Astrocyte of the spinal cord (primary cell): ENCODE results near the gene BTBD18.
"Not testable (repeated sequence)": the region's sequence is repeated elsewhere in the genome, so short reads cannot be mapped to it uniquely, and the experiment has no call there.

Experiments used
- DNase-seq: peaks from one replicate; pipeline ENCODE4 v3.0.0; 2011; ENCODE audit warnings: low read depth, low spot score
- H3K4me3 ChIP-seq: 2 replicates; pipeline ENCODE4 v1.5.1; 2011; ENCODE audit warnings: low read depth, mild to moderate bottlenecking, low read length, moderate library complexity
- in situ Hi-C: cut with HindIII; loops from 2 replicates; pipeline ENCODE4 v1.10.0; 2017; ENCODE audit warnings: low sequenced_read_pairs
- TF ChIP-seq, protein P1 (sequence below): IDR thresholded peaks from 2 replicates; pipeline ENCODE4 v1.5.1; 2012; ENCODE audit warnings: low read depth, mild to moderate bottlenecking, low read length, inconsistent platforms

BTBD18 gene

DNA sequence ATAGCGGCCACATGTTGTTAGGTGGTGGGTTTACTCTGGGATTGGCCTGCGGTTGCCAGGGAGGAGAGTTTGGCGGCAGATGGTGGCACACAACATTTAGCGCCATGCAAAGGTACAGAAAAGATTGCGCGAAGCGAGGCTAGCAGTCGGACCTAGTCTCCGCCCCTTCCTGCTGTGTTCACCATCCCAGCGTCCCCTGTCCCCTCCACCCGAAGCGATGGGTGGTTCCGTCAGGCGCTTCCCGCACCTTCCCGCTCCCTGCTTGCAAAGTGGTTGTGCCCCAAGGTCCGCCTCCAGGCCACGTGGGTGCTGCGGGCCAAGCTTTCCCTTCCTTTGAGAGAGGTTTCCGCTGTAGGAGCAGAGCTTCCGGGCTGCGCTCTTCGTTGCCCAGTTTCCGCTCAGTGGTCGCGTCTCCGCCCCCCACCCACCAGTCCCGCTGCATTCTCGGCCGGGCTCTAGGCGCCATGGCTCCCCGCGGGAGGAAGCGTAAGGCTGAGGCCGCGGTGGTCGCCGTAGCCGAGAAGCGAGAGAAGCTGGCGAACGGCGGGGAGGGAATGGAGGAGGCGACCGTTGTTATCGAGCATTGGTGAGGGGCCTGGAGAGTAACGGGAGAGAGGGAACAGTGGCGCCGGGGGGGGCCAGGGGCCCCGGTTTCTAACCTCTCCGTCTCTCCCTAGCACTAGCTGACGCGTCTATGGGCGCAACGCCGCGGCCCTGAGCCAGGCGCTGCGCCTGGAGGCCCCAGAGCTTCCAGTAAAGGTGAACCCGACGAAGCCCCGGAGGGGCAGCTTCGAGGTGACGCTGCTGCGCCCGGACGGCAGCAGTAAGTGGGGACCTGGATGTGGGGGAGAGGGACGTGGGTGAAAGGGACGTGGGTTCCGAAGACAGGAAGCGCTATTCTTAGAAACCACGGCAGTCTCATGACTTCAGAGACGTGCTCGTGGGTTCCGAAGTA is 10.2 kb downstream of the BTBD18 start, which contains the start of gene SELENOH:
SELENOH (plus strand) TSS at position 360 of the 955 bp plus-strand sequence; CDS start at position 465, 105 bp downstream.
- H3K4me3 ChIP-seq: peak within 1 kb of the TSS; percentile 85
- peak; percentile 98 for DNase-seq
- TF ChIP-seq, protein P1, sequence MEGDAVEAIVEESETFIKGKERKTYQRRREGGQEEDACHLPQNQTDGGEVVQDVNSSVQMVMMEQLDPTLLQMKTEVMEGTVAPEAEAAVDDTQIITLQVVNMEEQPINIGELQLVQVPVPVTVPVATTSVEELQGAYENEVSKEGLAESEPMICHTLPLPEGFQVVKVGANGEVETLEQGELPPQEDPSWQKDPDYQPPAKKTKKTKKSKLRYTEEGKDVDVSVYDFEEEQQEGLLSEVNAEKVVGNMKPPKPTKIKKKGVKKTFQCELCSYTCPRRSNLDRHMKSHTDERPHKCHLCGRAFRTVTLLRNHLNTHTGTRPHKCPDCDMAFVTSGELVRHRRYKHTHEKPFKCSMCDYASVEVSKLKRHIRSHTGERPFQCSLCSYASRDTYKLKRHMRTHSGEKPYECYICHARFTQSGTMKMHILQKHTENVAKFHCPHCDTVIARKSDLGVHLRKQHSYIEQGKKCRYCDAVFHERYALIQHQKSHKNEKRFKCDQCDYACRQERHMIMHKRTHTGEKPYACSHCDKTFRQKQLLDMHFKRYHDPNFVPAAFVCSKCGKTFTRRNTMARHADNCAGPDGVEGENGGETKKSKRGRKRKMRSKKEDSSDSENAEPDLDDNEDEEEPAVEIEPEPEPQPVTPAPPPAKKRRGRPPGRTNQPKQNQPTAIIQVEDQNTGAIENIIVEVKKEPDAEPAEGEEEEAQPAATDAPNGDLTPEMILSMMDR: no peak
- in situ Hi-C loops: no loop called here

DNA sequence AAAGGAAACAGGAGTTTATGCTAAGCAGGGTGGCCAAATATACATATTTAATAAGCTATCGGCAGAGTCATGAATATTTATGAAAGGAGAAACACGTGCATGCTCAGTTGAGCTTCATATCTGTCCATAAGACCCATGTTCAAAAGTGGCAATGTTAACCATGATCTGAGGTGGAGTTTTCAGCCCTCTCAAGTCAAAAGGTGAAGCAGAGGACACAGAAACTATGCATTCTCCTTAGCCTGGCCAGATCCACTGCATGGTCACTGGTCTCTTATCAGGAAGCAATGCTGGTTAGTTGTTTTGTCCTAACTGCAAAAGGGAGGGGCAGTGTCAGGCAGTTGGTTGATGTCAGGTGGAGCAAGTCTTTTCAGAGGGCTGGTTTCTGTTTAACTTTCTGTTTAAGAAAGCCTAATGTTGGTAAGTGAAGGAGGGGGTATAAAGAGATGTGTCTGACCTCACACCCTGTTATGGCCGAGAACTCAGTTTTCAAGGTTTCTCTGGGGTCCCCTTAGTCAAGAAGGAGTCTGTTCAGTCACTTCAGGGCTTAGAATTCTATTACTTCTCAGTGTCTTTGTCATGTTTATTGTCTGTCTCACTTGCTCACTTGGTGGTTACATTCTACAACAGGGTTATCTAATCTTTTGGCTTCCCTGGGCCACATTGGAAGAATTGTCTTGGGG is 15.9 kb downstream of the BTBD18 start:
- no peak for DNase-seq
- TF ChIP-seq, protein P1: no peak
- H3K4me3 ChIP-seq: no peak overlapping the region
- in situ Hi-C loops: no loop called here

DNA sequence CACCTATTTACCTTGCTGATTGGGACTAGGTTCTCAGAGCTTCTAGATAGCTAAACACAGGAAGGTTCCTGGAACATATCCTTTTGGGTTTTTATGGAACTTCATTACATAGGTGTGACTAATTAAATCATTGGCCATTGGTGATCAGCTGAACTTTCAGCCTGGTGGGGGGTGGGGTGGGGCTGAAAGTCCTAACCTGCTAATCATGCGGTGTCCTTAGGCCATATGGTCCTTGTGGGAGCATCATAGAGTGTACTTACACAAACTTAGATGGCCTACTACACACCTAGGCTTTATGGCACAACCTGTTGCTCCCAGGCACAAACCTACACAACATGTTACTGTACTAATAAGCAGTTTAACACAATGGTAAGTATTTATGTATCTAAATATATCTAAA is 19.0 kb downstream of the BTBD18 start:
- TF ChIP-seq, protein P1: no peak
- no peak overlapping the region for H3K4me3 ChIP-seq
- no peak for DNase-seq
- in situ Hi-C loops: no loop called here

DNA sequence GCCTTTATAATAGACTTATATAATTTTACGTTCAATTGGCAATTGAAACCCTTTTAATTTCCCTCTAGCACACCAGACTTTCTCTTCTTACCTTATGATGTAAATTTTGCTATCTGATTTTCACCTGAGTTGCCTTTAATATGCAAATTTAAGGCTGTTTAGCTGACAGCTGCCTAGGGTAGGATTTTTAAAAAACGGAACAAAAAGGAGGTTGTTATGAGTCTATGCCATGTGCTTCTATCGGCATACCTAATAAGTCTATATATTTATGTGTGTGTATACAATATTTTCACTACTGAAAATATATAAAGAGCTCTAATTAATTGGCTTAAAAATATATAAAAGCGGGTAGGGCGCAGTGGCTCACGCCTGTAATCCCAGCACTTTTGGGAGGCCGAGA is 22.1 kb downstream of the BTBD18 start:
- TF ChIP-seq, protein P1: no peak
- H3K4me3 ChIP-seq: no peak overlapping the region
- DNase-seq: no peak
- in situ Hi-C loops: no loop called here

DNA sequence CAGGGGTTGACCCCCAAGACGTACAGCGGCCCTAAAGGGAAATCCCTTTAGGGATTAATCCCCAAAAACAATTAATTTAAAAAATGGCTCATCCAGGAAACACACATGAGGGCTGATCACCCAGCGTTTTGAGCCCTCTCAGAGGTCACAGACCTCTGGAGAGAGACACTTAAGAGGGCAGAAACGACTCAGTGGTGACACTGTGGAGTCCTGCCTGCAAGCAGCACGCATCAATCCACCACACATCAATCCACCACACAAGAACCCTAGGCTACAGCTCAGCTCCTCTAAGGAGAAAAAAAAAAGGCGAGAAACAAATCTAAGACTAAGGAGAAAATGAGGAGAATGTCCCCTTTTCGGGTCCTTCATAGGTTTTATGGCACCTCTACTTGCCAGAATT is 22.8 kb downstream of the BTBD18 start:
- DNase-seq: no peak
- TF ChIP-seq, protein P1: no peak
- in situ Hi-C loops: no loop called here
- H3K4me3 ChIP-seq: no peak overlapping the region

DNA sequence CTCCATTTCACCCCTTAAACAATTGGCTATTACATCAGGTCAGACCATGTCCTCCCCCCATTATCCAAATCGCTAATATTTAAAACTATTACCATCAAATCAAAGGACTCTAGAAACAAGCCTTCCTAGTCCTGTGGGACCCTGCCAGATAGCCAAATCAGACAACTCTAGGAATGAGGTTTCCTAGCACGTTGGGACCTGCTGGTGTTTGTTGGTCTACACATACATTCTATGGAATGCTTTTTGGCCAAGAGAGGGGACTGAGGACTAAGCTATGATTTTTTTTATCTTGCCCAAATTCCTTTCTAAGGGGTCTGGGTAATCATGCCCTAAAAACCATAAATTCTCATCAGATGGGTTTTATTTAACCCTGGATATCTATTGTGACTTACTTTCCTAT is 24.4 kb downstream of the BTBD18 start:
- TF ChIP-seq, protein P1: no peak
- no peak overlapping the region for H3K4me3 ChIP-seq
- DNase-seq: no peak
- in situ Hi-C loops: no loop called here

DNA sequence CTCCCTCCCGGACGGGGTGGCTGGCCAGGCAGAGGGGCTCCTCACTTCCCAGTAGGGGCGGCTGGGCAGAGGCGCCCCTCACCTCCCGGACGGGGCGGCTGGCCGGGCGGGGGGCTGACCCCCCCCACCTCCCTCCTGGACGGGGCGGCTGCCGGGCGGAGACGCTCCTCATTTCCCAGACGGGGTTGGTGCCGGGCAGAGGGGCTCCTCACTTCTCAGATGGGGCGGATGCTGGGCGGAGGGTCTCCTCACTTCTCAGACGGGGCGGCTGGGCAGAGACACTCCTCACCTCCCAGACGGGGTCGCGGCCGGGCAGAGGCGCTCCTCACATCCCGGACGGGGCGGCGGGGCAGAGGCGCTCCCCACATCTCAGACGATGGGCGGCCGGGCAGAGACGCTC is 34.9 kb downstream of the BTBD18 start:
- in situ Hi-C loops, DNase-seq, H3K4me3 ChIP-seq: not testable (repeated sequence)
